Measurements from ENCODE around the gene BANF1. TPM values are rescaled to one million over a fixed set of nuclear protein-coding genes. Genes with fewer than 3 reads are reported as not detected.
"Not testable (repeated sequence)": the region's sequence is repeated elsewhere in the genome, so short reads cannot be mapped to it uniquely, and the experiment has no call there.

BANF1 gene
- total RNA-seq, 1 donor from 2014 or later, result 20.4 TPM

DNA sequence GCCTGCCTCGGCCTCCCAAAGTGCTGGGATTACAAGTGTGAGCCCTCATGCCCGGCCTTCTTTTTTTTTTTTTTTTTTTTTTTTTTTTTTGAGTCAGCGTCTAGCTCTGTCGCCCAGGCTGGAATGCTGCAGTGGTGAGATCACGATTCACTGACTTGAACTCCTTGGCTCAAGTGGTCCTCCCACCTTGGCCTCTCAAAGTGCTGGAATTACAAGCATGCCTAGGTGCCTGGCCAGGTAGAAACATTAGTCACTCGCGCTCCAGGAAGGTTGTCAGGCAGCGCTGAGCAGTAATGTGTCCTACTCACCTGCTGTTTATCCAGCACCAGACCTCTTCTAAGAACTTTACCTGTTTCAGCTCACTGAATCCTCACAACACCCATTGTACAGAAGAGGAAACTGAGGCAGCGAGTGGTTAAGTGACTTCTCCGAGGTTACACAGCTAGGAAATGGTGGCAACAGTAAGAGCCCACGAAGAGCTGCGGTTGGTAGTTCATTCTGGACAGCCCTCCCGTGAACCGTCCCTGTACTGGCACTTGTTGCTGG, 9.0 kb downstream of the BANF1 start:
- no peak for DNase-seq (ENCODE audit: low read depth in 2 of 2)

DNA sequence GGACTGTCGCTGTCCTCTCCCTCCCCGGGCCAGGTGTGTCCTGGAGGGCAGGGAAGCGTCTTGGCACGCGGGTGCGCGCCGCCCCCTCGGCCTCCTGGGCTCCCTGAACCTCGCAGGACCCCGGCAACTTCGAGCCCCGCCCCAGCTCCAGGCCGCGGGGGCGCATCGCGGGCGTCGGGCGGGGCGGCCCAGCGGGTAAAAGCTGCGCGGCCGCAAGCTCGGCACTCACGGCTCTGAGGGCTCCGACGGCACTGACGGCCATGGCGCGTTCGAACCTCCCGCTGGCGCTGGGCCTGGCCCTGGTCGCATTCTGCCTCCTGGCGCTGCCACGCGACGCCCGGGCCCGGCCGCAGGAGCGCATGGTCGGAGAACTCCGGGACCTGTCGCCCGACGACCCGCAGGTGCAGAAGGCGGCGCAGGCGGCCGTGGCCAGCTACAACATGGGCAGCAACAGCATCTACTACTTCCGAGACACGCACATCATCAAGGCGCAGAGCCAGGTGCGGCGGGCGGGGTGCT, 9.5 kb downstream of the BANF1 start, which contains the start of gene CST6:
Gene CST6, plus strand, starts transcription at position 224 of the 519 bp plus-strand sequence. Its CDS starts 37 bp downstream, at position 261.
- DNase-seq (ENCODE audit: low read depth in 2 of 2), result no peak

DNA sequence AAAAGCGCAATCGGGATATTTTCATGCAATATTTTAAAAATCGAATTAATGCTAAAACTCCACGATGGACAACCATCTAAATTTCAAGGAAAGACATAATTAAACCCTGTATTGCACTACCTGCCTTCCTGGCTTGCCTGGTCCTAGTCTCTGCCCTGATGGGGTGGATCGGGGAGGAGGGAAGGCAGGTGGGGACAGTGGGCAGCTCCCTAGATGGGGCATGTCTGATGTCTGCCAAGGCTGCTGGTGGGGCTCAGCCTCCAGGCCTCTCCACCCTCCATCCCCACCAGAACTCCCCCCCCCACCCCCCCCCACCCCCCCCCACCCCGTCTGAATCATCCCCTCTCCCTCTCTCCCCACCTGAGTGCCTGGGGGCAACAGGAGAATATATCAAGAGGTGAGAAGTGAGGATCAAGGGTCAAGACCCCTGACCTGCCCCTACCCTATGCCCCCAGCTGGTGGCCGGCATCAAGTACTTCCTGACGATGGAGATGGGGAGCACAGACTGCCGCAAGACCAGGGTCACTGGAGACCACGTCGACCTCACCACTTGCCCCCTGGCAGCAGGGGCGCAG, 10.2 kb downstream of the BANF1 start:
- DNase-seq (ENCODE audit: low read depth in 2 of 2), result no peak

DNA sequence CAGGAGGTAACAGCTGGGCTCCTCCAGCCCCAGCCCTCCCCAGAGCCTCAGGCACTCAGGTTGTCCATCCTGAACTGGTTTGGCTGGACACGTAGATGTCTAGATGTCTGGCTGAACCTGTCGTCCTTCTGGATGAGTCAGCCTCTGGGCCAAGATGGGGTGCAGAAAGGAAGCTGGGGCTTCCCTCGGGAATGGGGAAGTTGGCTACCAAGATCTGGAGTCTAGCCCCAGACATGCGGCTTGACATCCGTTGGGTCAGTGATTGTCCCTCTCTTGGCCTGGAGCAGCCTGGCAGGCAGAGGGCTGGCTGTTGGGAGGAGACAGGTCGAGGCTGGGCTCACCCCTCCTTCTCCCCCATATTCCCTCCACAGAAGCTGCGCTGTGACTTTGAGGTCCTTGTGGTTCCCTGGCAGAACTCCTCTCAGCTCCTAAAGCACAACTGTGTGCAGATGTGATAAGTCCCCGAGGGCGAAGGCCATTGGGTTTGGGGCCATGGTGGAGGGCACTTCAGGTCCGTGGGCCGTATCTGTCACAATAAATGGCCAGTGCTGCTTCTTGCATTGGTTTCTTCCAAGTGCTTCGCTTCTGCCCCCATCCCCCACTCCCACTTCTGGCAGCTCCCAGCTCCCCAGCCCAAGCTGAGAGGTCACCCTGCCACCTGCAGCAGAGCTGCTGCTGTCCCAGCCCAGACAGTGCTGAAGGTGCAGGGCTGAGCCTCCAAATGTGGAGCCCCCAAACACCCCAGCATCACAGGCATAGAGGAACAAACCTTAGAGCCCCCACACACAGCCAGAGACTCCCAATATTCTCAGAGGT, 10.9 kb downstream of the BANF1 start:
- no peak for DNase-seq (ENCODE audit: low read depth in 2 of 2)

DNA sequence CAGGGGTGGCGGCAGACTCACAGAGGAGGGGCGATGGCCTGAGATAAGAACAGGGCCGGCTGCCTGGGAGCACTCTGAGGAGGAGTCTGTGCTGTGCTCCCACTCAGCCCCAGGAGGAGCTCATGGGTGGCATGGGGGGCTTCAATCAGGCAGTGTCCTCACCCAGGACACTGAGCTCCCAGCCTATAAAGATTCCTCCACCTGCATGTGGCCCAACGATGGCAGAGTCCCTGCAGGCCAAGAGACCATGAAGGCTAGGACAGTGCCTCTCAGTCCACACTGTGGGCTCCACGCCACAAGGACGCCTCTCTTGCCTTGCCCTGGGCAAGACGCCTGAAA, 11.4 kb downstream of the BANF1 start:
- DNase-seq (ENCODE audit: low read depth in 2 of 2), result no peak

DNA sequence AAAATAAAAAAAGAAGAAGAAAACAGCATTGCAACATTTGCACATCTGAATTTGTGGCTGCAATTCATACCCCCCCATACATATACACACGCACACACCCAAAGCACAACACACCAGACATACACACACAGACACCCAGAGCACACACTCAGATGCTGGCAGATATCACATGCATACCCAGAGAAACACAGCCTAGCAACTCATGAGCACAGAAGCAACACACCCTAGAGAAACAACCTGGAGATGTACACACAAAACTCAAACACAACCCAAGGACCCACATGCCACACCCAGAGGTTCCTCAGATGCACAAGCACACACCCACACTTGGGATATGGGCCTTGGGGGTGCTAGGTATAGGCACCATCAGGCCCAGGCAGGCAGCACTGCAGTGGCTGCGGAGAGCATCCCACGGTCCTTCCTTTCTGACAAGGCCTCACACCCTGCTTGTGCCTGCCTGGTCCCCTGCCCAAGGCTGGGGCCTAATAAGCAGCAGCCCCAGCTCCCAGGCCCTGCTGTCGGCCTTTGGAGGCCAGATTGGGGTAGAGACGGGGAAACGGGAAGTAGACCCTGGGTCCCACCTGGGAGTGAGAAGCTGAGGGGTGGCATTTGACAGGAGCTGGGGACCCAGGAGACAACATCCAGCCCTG, 12.6 kb downstream of the BANF1 start:
- DNase-seq (ENCODE audit: low read depth in 2 of 2), result no peak

DNA sequence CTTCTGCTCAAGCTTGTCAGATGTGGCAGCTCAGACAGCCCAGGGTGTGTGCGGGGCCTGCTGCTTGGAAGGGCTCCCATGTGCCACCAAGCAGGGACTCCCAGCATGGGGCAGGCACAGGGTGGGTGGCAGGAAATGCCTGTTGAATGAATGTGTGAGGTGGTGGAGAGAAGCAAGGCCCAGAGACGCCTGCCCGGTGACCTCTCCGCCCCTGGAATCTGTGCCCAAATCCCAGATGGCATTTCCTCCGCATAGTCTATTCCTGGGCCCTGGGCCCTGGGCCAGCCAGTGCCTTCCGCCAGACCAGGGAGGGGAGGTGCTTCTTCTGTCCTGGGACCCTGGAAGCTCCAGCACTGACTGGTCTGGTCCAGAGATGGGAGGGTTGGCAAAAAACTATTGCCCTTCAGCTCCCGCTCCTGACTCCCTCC, 13.2 kb downstream of the BANF1 start:
- peak; percentile 36 to 79 for DNase-seq (ENCODE audit: low read depth in 2 of 2)

DNA sequence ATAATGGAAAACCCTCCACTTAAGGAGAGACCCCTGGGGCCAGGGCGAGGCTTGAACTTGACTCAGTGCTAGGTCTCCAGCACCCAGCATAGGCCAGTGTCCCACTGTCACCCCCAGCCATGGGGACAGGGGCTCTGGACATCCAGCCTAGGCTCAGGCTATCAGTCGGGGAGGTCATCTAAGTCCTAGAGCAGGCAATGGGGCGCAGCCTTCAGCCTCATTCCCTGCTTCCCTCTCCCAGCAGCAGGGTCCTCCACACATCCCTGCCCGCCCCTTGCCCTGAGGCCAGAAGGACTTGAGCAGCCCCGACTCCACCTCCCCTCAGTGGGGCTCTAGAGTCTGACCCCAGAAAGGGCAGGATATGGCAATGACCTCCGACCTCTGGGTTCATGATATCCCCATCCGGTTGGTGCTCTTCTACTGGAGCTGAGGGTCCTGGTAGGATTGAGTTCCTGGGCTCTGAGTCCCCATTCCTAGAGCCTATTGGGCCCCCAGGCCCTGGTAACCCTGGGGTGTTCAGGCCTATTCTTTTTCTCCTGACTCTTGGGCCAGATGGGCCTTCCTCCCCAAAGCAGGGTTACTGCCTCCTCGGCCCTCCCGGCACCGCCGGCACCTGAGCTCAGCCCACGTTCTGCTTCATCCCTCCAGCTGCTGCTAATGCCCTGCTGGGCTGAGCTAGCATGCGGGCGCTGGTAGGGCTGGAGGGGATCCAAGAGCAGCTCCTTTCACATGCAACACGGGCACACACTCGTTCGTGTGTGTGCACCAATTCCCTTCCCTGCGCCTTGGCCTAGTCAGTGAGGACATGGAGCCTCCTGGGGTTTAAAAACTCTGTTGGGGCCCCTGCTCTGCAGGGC, 13.9 kb downstream of the BANF1 start:
- no peak for DNase-seq (ENCODE audit: low read depth in 2 of 2)

DNA sequence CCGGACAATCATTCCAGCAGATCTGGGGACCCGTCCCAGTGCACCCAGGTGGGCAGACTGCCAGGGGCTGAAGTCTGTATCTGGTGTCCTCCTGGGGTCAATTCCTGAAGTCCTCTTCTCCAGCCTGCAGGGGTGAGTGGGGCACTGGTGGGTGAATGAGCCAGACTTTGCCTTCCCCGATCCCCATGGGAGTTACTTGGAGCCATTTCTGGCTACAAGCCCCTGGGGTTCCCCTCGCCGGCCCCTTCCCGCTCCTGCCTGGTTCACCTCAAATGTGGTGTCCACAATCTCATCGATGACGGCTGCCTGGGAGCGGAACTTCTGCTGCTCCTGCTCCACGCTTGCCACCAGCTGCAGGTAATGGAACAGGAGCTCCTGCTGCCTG, 14.5 kb downstream of the BANF1 start:
- no peak for DNase-seq (ENCODE audit: low read depth in 2 of 2)

DNA sequence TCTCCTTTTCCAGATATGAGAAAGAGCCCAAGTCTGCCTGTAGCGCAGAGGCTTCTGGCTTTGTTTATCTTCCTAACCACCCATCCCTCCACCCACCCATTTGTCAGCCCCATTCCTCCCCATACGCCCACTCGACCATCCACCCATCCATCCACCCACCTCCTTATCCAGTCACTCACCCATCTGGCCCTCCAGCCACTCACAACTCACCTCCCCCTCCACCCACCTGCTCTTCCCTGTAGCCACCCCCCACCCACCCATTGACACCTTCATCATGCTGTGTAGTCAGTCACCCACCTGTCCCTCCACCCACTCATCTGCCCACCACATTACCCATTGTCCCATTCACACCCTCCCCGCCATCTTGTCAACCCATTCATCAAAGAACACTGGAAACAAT, 15.0 kb downstream of the BANF1 start:
- DNase-seq (ENCODE audit: low read depth in 2 of 2), result no peak

DNA sequence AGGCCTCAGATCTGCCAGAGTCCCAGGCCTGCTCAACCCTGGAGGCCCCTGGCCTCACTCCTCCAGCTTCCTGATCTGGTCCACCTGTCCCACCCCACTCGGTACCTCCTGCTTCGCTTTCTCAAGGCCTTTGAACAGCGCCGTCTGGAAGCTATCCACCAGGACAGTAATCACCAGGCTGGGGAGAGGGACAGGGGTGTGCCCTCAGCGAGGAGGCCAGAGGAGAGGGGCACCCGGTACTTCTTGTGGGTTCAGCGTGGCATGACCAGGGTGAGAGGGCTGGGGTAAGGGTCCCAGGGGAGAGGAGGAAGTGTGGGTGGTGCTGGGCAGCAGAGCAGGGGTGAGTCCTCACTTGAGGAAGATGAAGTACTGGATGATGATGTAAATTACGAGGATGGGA, 17.9 kb downstream of the BANF1 start:
- no peak for DNase-seq (ENCODE audit: low read depth in 2 of 2)

DNA sequence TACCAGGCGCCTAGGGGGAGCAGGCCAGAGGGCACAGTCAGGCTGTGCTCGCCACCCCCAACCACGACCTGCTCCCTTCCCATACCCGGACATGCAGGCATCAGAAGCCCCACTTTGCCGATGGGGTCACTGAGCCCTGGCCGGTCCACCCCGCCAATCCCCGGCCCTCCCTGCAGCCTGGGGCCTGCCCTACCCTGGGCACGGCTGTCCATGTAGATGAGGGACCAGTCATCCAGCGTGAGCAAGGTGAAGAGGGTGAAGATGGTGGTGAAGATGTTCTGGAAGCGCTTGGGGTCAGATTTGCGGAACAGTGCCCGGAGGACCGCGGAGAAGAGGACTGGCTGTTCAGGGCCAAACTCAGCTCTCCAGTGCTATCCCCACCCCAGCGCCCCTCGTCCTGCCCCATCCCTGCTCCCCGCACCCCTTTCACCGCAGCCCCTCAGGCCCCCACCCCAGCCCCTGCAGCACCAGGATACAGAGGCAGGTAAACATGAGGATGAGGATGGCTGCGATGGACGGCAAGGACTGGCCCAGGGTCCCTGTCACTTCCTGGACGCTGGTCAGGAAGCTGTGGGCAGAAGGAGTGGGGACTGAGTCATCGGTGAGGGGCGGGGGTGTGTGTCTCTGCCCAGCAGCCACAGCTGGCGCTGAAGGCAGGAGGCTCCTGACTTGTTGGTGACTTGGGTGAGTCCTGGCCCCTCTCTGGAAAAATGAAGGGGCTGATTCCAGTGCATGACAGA, 18.5 kb downstream of the BANF1 start:
- DNase-seq (ENCODE audit: low read depth in 2 of 2), result peak; percentile 43 to 88

DNA sequence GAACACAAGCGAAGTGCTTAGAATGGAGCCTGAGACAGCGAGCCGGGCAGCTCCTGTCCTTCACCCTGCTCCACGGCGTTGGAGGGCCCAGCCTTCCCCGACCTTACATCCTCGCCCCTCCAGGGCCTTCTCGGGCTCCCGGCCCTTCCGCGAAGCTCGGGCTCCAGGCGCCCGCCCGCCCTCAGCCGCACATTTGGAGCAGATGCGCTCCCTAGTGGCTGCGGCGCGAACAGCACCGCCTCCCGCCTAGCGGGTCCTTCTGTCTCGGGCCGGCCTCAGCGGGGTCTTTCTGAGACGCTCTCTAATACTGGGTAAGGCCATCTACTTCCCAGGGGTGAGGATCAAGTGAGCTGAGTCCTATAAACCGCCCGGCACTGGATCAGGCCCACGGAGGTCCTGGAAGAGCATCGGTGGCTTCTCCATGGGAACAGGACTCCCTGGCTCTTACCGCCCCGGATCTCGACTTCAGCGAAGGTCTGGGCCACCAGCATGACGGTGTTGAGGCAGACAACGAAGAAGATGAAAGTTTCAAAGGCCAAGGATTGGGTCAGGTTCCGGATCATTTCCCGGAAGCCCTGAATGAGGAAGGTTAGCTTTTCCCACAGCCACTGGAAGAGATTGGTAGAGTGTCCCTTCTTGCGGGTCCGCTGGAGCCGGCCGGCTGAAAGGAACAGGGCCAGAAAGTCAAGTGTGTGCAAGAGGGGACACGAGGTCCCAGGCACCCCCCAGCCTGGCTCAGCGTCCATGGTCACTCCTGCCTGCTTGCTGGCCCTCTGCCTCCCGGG, 20.3 kb downstream of the BANF1 start:
- DNase-seq (ENCODE audit: low read depth in 2 of 2), result peak in 1 of 2 donors; percentile 58

DNA sequence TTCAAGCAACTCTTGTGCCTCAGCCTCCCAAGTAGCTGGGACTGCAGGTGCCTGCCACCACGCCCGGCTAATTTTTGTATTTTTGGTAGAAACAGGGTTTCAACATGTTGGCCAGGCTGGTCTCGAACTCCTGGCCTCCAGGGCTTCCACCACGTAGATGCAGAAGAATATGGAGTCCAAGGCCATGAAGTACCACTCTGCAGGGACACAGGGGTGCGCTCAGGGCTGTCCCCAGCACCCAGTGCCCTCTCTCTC, 20.8 kb downstream of the BANF1 start:
- DNase-seq (ENCODE audit: low read depth in 2 of 2), result not testable (repeated sequence)

DNA sequence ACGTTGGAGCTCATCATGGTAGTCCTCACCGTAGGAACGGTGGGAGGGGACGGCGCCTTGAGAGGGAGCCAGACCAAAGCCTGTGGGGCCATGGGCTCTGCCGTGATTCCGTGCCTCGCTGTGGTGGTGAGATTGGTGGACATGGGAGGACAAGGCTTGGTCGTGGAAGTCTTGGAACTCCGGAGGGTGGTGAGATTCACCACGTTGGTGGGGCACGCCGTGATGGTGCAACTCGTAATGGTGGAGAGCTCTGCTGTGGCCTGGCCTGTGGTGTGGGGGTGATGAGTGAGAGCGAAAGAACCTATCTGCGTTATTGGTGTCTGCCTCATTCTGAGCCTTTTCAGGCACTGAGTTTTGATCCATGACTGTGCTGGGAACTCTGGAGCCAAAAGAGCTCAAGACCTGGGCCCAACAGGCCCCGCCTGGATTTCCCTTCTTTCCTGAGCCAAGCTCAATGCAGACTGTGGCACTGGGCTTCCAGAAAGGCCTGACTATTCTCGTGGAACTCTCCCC, 23.8 kb downstream of the BANF1 start, which contains the start of gene CATSPER1:
Gene CATSPER1, minus strand, starts transcription at position 463 of the 513 bp plus-strand sequence. Its CDS starts 100 bp downstream, at position 363.
- DNase-seq (ENCODE audit: low read depth in 2 of 2), result no peak

DNA sequence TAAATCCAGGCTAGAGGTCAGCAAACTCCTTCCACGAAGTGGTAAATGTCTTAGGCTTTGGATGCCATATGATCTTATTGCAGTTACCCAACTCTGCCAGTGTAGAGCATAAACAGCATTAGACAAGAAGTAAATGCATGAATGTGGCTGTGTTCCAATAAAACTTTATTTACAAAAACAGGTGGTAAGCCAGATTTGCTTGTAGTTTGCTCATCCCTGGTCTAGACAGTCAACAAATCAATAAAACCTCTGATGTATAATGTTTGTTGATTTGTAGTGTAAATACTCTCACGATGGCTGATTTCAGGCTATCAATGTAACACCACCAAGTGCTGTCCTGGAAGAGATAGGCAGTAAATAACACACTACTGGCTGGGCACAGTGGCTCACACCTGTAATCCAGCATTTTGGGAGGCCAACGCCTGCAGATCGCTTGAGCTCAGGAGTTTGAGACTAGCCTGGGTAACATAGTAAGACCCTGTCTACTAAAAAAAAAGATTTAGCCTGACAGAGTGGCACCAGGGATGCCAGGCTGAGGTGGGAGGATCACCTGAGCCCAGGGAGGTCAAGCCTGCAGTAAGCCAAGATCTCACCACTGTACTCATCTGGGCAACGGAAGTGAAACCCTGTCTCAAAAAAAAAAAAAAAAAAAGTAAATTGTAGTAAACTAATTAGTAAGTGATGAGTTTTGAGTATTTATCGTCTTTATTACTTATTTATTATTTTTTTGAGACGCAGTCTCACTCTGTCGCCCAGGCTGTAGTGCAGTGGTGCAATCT, 30.8 kb downstream of the BANF1 start:
- DNase-seq (ENCODE audit: low read depth in 2 of 2), result no peak

DNA sequence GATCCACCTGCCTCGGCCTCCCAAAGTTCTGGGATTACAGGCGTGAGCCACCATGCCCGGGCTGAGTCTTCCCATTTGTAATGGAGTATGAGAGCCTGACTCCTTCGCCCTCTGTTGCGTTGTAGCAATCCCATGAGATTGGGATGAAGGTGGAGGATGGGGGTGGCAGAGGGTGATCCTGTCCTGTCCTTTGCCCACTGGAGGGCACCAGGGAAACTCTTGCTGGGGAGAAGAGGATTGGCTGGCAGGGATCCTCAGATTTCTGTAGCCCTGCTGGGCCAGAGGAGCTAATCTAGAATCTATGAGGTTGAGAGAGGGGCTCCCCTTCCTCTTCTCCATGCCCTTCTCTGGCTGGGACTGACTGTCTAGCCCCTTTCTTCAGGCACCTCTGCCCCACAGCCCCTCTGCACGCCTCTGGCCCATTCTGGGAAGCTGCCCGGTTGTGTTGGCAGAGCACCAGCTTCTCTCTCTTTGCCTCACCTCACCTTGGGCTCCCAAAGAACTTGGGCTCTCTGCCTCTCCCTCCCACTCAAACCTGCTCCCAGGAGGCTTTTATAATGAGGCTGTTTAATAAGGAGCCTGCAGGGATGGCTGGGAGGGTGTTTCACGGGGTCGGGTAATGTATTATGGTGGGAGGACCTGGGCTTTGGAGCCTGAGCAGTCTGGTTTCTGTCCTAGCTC, 33.5 kb downstream of the BANF1 start:
- DNase-seq (ENCODE audit: low read depth in 2 of 2), result no peak

DNA sequence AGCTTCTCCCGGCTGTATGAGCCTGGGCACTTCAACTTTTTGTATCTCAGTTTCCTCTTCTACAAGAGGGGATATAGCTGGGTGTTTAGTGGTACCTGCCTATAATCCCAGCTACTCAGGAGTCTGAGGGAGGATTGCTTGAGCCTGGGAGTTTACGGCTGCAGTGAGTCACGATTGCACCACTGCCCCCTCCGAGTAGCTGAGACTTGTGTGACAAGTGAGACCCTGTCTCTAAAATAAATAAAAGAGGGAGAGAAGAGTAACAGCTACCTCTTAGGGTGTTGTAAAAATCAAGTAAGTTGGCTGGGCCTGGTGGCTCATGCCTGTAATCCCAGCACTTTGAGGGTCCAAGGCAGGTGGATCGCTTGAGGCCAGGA, 34.0 kb downstream of the BANF1 start:
- no peak for DNase-seq (ENCODE audit: low read depth in 2 of 2)

All from dermis microvascular lymphatic vessel endothelial cell (primary cell).